H9 (cell line): Measurements from ENCODE around the gene CSTPP1. TPM values are rescaled to one million over a fixed set of nuclear protein-coding genes. Genes with fewer than 3 reads are reported as not detected.

Experiments
- DNase-seq: peaks from one replicate; pipeline ENCODE4 v3.0.0-alpha.2; 2017
- H2AFZ ChIP-seq: one replicate; pipeline ENCODE4 v1.6.1; 2013; ENCODE audit warnings: mild to moderate bottlenecking, low read length, control low read depth, moderate library complexity
- H2AK5ac ChIP-seq: 2 replicates; pipeline ENCODE4 v1.6.1; 2013; ENCODE audit warnings: low read length, control low read depth, mixed read lengths; ENCODE audit not compliant: insufficient read length
- H2BK120ac ChIP-seq: one replicate; pipeline ENCODE4 v1.6.1; 2013; ENCODE audit warnings: low read depth, mild to moderate bottlenecking, low read length, control low read depth, inconsistent platforms; ENCODE audit not compliant: poor library complexity, severe bottlenecking
- H2BK12ac ChIP-seq: 2 replicates; pipeline ENCODE4 v1.6.1; 2013; ENCODE audit warnings: low read length, control low read depth, mixed read lengths, low read depth; ENCODE audit not compliant: insufficient read length
- H2BK15ac ChIP-seq: 2 replicates; pipeline ENCODE4 v1.6.1; 2013; ENCODE audit warnings: low read depth, low read length, control low read depth
- H2BK20ac ChIP-seq: one replicate; pipeline ENCODE4 v1.6.1; 2013; ENCODE audit warnings: low read depth, mild to moderate bottlenecking, low read length, control low read depth, inconsistent platforms; ENCODE audit not compliant: poor library complexity, severe bottlenecking
- H2BK5ac ChIP-seq: 2 replicates; pipeline ENCODE4 v1.6.1; 2013; ENCODE audit warnings: low read length, control low read depth, mixed read lengths; ENCODE audit not compliant: insufficient read length
- H3K14ac ChIP-seq: 2 replicates; pipeline ENCODE4 v1.6.1; 2013; ENCODE audit warnings: low read length, control low read depth; ENCODE audit not compliant: insufficient read depth
- H3K18ac ChIP-seq: 2 replicates; pipeline ENCODE4 v1.6.1; 2013; ENCODE audit warnings: low read depth, mild to moderate bottlenecking, mixed read lengths, low read length, control low read depth; ENCODE audit not compliant: insufficient read length
- H3K23ac ChIP-seq: 2 replicates; pipeline ENCODE4 v1.6.1; 2013; ENCODE audit warnings: low read length, control low read depth, mixed read lengths, low read depth; ENCODE audit not compliant: insufficient read length
- H3K23me2 ChIP-seq: 2 replicates; pipeline ENCODE4 v1.6.1; 2013; ENCODE audit warnings: low read depth, mild to moderate bottlenecking, mixed read lengths, low read length, control low read depth; ENCODE audit not compliant: insufficient read length, poor library complexity, severe bottlenecking
- H3K27ac ChIP-seq: 2 replicates; pipeline ENCODE4 v1.5.1; 2013; ENCODE audit warnings: low read length, control low read depth, mixed read lengths, low read depth; ENCODE audit not compliant: insufficient read length
- H3K27me3 ChIP-seq: 2 replicates; pipeline ENCODE4 v1.6.1; 2013; ENCODE audit warnings: low read length, control low read depth, inconsistent platforms; ENCODE audit not compliant: insufficient read depth
- H3K4ac ChIP-seq: 2 replicates; pipeline ENCODE4 v1.6.1; 2013; ENCODE audit warnings: low read depth, mild to moderate bottlenecking, control low read depth, inconsistent platforms, low read length, moderate library complexity
- H3K4me1 ChIP-seq: 2 replicates; pipeline ENCODE4 v1.6.1; 2013; ENCODE audit warnings: low read length, control low read depth, inconsistent platforms; ENCODE audit not compliant: insufficient read depth
- H3K4me2 ChIP-seq: 2 replicates; pipeline ENCODE4 v1.6.1; 2013; ENCODE audit warnings: low read length, control low read depth, mixed read lengths; ENCODE audit not compliant: insufficient read length, insufficient read depth
- H3K56ac ChIP-seq: 2 replicates; pipeline ENCODE4 v1.6.1; 2013; ENCODE audit warnings: low read depth, mild to moderate bottlenecking, mixed read lengths, low read length, control low read depth; ENCODE audit not compliant: insufficient read length
- H3K79me1 ChIP-seq: 2 replicates; pipeline ENCODE4 v1.6.1; 2013; ENCODE audit warnings: low read depth, mild to moderate bottlenecking, moderate library complexity, low read length, control low read depth, inconsistent platforms; ENCODE audit not compliant: insufficient read depth, poor library complexity, severe bottlenecking
- H3K79me2 ChIP-seq: 2 replicates; pipeline ENCODE4 v1.6.1; 2013; ENCODE audit warnings: low read length, control low read depth, inconsistent platforms; ENCODE audit not compliant: insufficient read depth
- H3K9ac ChIP-seq: 2 replicates; pipeline ENCODE4 v1.6.1; 2013; ENCODE audit warnings: low read length, control low read depth, mixed read lengths; ENCODE audit not compliant: insufficient read length; ENCODE audit errors: extremely low read depth
- H3K9me3 ChIP-seq: one replicate; pipeline ENCODE4 v1.6.1; 2013; ENCODE audit warnings: low read depth, low read length, inconsistent platforms; ENCODE audit not compliant: control insufficient read depth
- H3T11ph ChIP-seq: one replicate; pipeline ENCODE4 v1.6.1; 2013; ENCODE audit warnings: mild to moderate bottlenecking, low read length, control low read depth, inconsistent platforms
- H4K20me1 ChIP-seq: one replicate; pipeline ENCODE4 v1.6.1; 2013; ENCODE audit not compliant: control insufficient read depth, insufficient read length, insufficient read depth
- H4K5ac ChIP-seq: 2 replicates; pipeline ENCODE4 v1.6.1; 2013; ENCODE audit warnings: low read depth, mild to moderate bottlenecking, mixed read lengths, low read length, control low read depth; ENCODE audit not compliant: insufficient read length
- H4K8ac ChIP-seq: replicated peaks from 2 replicates; pipeline ENCODE4 v1.6.1; 2013; ENCODE audit warnings: low read length, control low read depth, mixed read lengths, low read depth; ENCODE audit not compliant: insufficient read length
- H4K91ac ChIP-seq: 2 replicates; pipeline ENCODE4 v1.6.1; 2013; ENCODE audit warnings: low read depth, mild to moderate bottlenecking, moderate library complexity, mixed read lengths, low read length, control low read depth; ENCODE audit not compliant: insufficient read length
- H3K27ac Mint-ChIP-seq, 3 experiments: 2 replicates in 2 of 3; 3 replicates in 1 of 3; pipeline ENCODE4 v1.8.0; 2020 to 2021; ENCODE audit warnings: mixed read lengths in 3 of 3, mild to moderate bottlenecking in 1 of 3, moderate library complexity in 1 of 3
- H3K27me3 Mint-ChIP-seq: 2 replicates; pipeline ENCODE4 v1.8.0; 2021; ENCODE audit warnings: low read depth, mild to moderate bottlenecking, moderate library complexity, mixed read lengths
- H3K36me3 Mint-ChIP-seq, 3 experiments: 2 replicates in 2 of 3; 3 replicates in 1 of 3; pipeline ENCODE4 v1.8.0; 2020 to 2021; ENCODE audit warnings: low read depth in 3 of 3, mixed read lengths in 3 of 3; ENCODE audit not compliant: insufficient read depth in 1 of 3
- H3K4me1 Mint-ChIP-seq, 2 experiments: 2 replicates each; pipeline ENCODE4 v1.8.0; 2020; ENCODE audit warnings: mixed read lengths in 2 of 2
- H3K4me3 Mint-ChIP-seq, 2 experiments: 2 replicates in 1 of 2; 3 replicates in 1 of 2; pipeline ENCODE4 v1.8.0; 2020 to 2021; ENCODE audit warnings: mild to moderate bottlenecking in 2 of 2, mixed read lengths in 2 of 2, moderate library complexity in 1 of 2
- H3K9me3 Mint-ChIP-seq, 2 experiments: 2 replicates in 1 of 2; 3 replicates in 1 of 2; pipeline ENCODE4 v1.8.0; 2020; ENCODE audit warnings: mild to moderate bottlenecking in 2 of 2, mixed read lengths in 2 of 2, moderate library complexity in 1 of 2
- WGBS: extraction: QIAGEN DNeasy Blood & Tissue Kit; methylation state at CpG from one replicate; pipeline ENCODE4 v1.1.7; 2013; ENCODE audit warnings: missing lambda C conversion rate, low lambda C conversion rate, mixed read lengths; ENCODE audit not compliant: insufficient read length; ENCODE audit errors: extremely low coverage; 5-methylcytosine and 5-hydroxymethylcytosine counted together
- total RNA-seq: library from RNA; stranded (reverse); gene quantifications from 2 replicates; pipeline ENCODE4 v1.2.1, GENCODE V29; 2021
- TF ChIP-seq, protein P1 (sequence below): fragments of 200-600 bp; sonication (generic); conservative IDR thresholded peaks from 3 replicates; pipeline ENCODE4 v1.8.0; 2021; ENCODE audit warnings: antibody characterized with exemption, mild to moderate bottlenecking

The CSTPP1 gene
- total RNA-seq, 1 experiment from 2014 or later: 21.2 TPM

DNA sequence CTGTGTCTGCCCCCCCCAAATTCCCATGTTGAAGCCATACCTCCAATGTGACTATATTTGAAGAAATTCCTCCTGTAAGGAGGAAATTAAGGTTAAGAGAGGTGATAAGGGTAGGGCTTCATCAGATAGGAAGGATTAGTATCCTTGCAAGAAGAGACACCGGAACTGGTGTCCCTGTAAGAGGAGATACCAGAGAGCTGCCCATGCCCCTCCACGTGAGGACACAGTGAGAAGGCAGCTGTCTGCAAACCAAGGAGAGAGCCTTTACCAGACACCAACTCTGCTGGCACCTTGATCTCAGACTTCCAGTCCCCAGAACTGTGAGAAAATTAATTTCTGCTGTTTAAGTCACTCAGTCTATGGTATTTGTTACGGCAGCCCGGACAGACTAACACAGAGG lies 130.8 kb downstream of the CSTPP1 start:
- H3K79me2 ChIP-seq: no peaks in the 10 kb centered on the region
- no CpG with 5 or more reads among the region's 4 CpGs for WGBS

More for the DNA sequence above, 130.8 kb downstream of the CSTPP1 start:
- Histone ChIP-seq H3K9ac (no peak overlapping the region), H3K14ac (no peak overlapping the region), H3K79me1 (no peaks in the 10 kb centered on the region), H4K20me1 (no peaks in the 10 kb centered on the region), H3K23me2 (no peaks in the 10 kb centered on the region), H3K4me1 (peaks cover 2% of the 10 kb centered on the region; the same call in 1 of the 2 replicates), H2BK15ac (no peak overlapping the region; the same call in 1 of the 2 replicates), H3K4me2 (no peak overlapping the region), H2AK5ac (no peak overlapping the region), H3K23ac (no peak overlapping the region), H2BK20ac (no peak overlapping the region), H3K56ac (no peak overlapping the region), H2BK12ac (no peak overlapping the region), H4K8ac (no peak overlapping the region), H3K27me3 (no peaks in the 10 kb centered on the region), H2AFZ (no peak overlapping the region), H4K91ac (no peak overlapping the region), H3K27ac (no peak overlapping the region), H2BK5ac (no peak overlapping the region), H3T11ph (no peak overlapping the region), H3K9me3 (no peaks in the 10 kb centered on the region), H3K4ac (no peak overlapping the region), H3K18ac (no peak overlapping the region), H2BK120ac (no peak overlapping the region), H4K5ac (no peak overlapping the region)
- TF ChIP-seq, protein P1, sequence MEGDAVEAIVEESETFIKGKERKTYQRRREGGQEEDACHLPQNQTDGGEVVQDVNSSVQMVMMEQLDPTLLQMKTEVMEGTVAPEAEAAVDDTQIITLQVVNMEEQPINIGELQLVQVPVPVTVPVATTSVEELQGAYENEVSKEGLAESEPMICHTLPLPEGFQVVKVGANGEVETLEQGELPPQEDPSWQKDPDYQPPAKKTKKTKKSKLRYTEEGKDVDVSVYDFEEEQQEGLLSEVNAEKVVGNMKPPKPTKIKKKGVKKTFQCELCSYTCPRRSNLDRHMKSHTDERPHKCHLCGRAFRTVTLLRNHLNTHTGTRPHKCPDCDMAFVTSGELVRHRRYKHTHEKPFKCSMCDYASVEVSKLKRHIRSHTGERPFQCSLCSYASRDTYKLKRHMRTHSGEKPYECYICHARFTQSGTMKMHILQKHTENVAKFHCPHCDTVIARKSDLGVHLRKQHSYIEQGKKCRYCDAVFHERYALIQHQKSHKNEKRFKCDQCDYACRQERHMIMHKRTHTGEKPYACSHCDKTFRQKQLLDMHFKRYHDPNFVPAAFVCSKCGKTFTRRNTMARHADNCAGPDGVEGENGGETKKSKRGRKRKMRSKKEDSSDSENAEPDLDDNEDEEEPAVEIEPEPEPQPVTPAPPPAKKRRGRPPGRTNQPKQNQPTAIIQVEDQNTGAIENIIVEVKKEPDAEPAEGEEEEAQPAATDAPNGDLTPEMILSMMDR: no peak
- no peak overlapping the region for H3K4me3 Mint-ChIP-seq
- H3K9me3 Mint-ChIP-seq: no peaks in the 10 kb centered on the region
- no peaks in the 10 kb centered on the region for H3K27me3 Mint-ChIP-seq
- H3K27ac Mint-ChIP-seq: peak overlapping the region; percentile 4 to 75 (median 36); a peak in 2 of 7 replicates
- no peak for DNase-seq
- H3K4me1 Mint-ChIP-seq: peaks cover 33 to 34% of the 10 kb centered on the region in 2 experiments
- peaks cover 0 to 4% (median 0%) of the 10 kb centered on the region in 3 experiments; a peak in 3 of 7 replicates for H3K36me3 Mint-ChIP-seq
